HG02870 (cell line): ENCODE measurements around the gene ERGIC2.

Experiments used
- ATAC-seq: cut with Tn5 transposase; IDR thresholded peaks from one replicate; pipeline ENCODE4 v1.9.1; 2021; ENCODE audit warnings: mild to moderate bottlenecking, moderate library complexity; ENCODE audit not compliant: unreplicated experiment

The ERGIC2 gene

GRCh38 chr12:29376118-29376517 is 4.9 kb downstream of the ERGIC2 start:
- ATAC-seq = peak; percentile 39

GRCh38 chr12:29374913-29375312 is 6.1 kb downstream of the ERGIC2 start:
- peak; percentile 40 for ATAC-seq

- ATAC-seq = no peak
Observed at GRCh38 chr12:29374012-29374411, 7.0 kb downstream of the ERGIC2 start.

GRCh38 chr12:29365091-29365490 is 15.9 kb downstream of the ERGIC2 start:
- ATAC-seq = no peak

GRCh38 chr12:29354954-29355353 is 26.0 kb downstream of the ERGIC2 start:
- ATAC-seq = no peak

GRCh38 chr12:29350080-29350479 is 30.9 kb downstream of the ERGIC2 start:
- no peak for ATAC-seq

GRCh38 chr12:29346769-29347421 is 34.1 kb downstream of the ERGIC2 start:
- no peak for ATAC-seq

- ATAC-seq = no peak
Observed at GRCh38 chr12:29343022-29343799, 37.8 kb downstream of the ERGIC2 start.

GRCh38 chr12:29337325-29337724 is 43.6 kb downstream of the ERGIC2 start:
- ATAC-seq = no peak

- no peak for ATAC-seq
Observed at GRCh38 chr12:29334937-29335336, 46.0 kb downstream of the ERGIC2 start.

- ATAC-seq = no peak
Observed at GRCh38 chr12:29333178-29333577, 47.8 kb downstream of the ERGIC2 start.

GRCh38 chr12:29329411-29329810 is 51.6 kb downstream of the ERGIC2 start:
- ATAC-seq = no peak

- no peak for ATAC-seq
Observed at GRCh38 chr12:29322157-29322556, 58.8 kb downstream of the ERGIC2 start.

GRCh38 chr12:29320295-29321085 is 60.5 kb downstream of the ERGIC2 start:
- ATAC-seq = no peak

- ATAC-seq = peak; percentile 99
Observed at GRCh38 chr12:29317556-29318363, 63.2 kb downstream of the ERGIC2 start.

- ATAC-seq = no peak
Observed at GRCh38 chr12:29316752-29317151, 64.2 kb downstream of the ERGIC2 start.

GRCh38 chr12:29314416-29314815 is 66.6 kb downstream of the ERGIC2 start:
- no peak for ATAC-seq

- ATAC-seq = no peak
Observed at GRCh38 chr12:29310899-29311298, 70.1 kb downstream of the ERGIC2 start.

- no peak for ATAC-seq
Observed at GRCh38 chr12:29309320-29309902, 71.6 kb downstream of the ERGIC2 start.

- ATAC-seq = no peak
Observed at GRCh38 chr12:29306682-29307081, 74.3 kb downstream of the ERGIC2 start.
